ENCODE results near the gene RNF8.

Gene RNF8

DNA sequence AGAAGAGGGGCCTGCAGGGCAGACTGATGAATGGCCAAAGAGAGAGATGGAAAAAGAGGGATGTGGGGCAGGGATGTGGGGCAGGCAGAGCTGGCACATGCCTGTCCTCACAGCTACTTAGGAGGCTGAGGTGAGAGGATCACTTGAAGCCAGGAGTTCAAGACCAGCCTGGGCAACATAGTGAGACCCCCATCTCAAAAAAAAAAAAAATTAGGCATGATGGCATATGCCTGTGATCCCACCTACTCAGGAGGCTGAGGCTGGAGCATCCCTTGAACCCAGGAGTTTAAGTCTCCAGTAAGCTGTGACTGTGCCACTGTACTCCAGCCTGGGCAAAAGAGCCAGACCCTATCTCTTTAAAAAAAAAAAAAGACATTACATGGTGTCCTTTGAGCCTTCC lies 34.8 kb downstream of the RNF8 start:
- Histone ChIP-seq H3K27me3 (replicated peaks; ENCODE audit: insufficient read depth, low read length) (no peaks in the 10 kb centered on the region), H3K79me2 (ENCODE audit: low read length) (no peaks in the 10 kb centered on the region), H3K27ac (ENCODE audit: low read length) (no peak overlapping the region), H2AFZ (ENCODE audit: low read length) (no peak overlapping the region), H3K36me3 (replicated peaks; ENCODE audit: insufficient read depth, low read length) (peaks cover 3% of the 10 kb centered on the region; the same call in 1 of the 2 replicates), H4K20me1 (ENCODE audit: insufficient read depth, low read length) (no peaks in the 10 kb centered on the region), H3K9me2 (replicated peaks; ENCODE audit: insufficient read depth, low read length) (no peaks in the 10 kb centered on the region), H3K9ac (ENCODE audit: low read length) (no peak overlapping the region), H3K4me3 (ENCODE audit: low read length) (no peak overlapping the region), H3K9me3 (replicated peaks; ENCODE audit: insufficient read depth, low read length) (no peaks in the 10 kb centered on the region), H3K4me2 (ENCODE audit: low read depth, low read length) (no peak overlapping the region), H3K4me1 (ENCODE audit: low read length) (no peaks in the 10 kb centered on the region), H3F3A (ENCODE audit: insufficient read depth, low read length) (no peaks in the 10 kb centered on the region)
- no peak for DNase-seq
- TF ChIP-seq EZH2 (optimal IDR thresholded peaks at IDR 0.05; ENCODE audit: low read depth, low read length) (no peak), EZH2phosphoT487 (IDR thresholded peaks at IDR 0.05; ENCODE audit: low read length) (no peak)
- TF ChIP-seq, protein P1, sequence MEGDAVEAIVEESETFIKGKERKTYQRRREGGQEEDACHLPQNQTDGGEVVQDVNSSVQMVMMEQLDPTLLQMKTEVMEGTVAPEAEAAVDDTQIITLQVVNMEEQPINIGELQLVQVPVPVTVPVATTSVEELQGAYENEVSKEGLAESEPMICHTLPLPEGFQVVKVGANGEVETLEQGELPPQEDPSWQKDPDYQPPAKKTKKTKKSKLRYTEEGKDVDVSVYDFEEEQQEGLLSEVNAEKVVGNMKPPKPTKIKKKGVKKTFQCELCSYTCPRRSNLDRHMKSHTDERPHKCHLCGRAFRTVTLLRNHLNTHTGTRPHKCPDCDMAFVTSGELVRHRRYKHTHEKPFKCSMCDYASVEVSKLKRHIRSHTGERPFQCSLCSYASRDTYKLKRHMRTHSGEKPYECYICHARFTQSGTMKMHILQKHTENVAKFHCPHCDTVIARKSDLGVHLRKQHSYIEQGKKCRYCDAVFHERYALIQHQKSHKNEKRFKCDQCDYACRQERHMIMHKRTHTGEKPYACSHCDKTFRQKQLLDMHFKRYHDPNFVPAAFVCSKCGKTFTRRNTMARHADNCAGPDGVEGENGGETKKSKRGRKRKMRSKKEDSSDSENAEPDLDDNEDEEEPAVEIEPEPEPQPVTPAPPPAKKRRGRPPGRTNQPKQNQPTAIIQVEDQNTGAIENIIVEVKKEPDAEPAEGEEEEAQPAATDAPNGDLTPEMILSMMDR (IDR thresholded peaks at IDR 0.05; ENCODE audit: low read length): no peak

DNA sequence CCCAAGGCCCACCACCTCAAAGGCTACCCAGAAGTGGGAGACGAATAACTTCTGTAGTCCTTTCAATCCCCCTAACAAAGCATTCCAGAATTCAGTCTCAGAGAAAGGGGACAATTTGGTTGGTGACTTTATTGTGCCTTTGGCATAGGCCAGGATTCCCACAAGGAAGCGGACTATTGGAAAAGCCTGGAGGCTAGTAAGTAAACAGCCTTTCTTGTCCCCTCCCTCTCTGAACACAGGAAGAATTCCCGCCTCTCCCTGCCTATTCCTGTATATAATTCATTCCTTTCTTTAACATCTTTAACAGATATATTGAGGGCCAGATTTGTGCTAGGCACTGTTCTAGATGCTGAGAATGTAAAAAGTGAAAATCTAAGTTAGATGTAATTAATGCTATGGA lies 36.1 kb downstream of the RNF8 start:
- Histone ChIP-seq H3K9me3 (replicated peaks; ENCODE audit: insufficient read depth, low read length) (no peaks in the 10 kb centered on the region), H3K27ac (ENCODE audit: low read length) (no peak overlapping the region), H3K4me2 (ENCODE audit: low read depth, low read length) (no peak overlapping the region), H3K79me2 (ENCODE audit: low read length) (no peaks in the 10 kb centered on the region), H3K36me3 (replicated peaks; ENCODE audit: insufficient read depth, low read length) (peaks cover 3% of the 10 kb centered on the region; the same call in 1 of the 2 replicates), H3K9ac (ENCODE audit: low read length) (no peak overlapping the region), H3K4me3 (ENCODE audit: low read length) (no peak overlapping the region), H4K20me1 (ENCODE audit: insufficient read depth, low read length) (no peaks in the 10 kb centered on the region), H3K27me3 (replicated peaks; ENCODE audit: insufficient read depth, low read length) (no peaks in the 10 kb centered on the region), H2AFZ (ENCODE audit: low read length) (no peak overlapping the region), H3F3A (ENCODE audit: insufficient read depth, low read length) (no peaks in the 10 kb centered on the region), H3K9me2 (replicated peaks; ENCODE audit: insufficient read depth, low read length) (no peaks in the 10 kb centered on the region), H3K4me1 (ENCODE audit: low read length) (no peaks in the 10 kb centered on the region)
- DNase-seq: no peak
- TF ChIP-seq EZH2phosphoT487 (IDR thresholded peaks at IDR 0.05; ENCODE audit: low read length) (no peak), EZH2 (optimal IDR thresholded peaks at IDR 0.05; ENCODE audit: low read depth, low read length) (no peak)

DNA sequence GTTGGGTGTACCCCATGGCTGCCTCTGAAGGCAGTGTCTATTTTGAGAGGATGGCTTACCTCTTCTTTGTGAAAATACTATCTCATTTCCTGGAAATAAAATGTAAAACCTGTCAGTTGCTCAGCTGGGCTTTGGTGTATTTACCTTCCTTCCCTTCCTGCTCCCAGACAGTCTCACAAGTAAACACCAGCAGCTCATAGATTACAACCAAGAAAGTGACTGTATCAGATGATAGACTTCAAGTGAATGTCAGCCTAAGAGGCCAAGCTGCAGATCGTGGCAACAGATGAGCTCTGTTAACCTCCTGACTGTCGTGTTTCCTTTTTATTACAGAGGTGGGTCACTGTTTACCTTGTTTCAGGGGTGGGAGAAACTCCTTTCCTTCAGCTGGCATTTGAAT lies 37.3 kb downstream of the RNF8 start:
- no peaks in the 10 kb centered on the region for H3K9me2 ChIP-seq (replicated peaks; ENCODE audit: insufficient read depth, low read length)
- H3K9ac ChIP-seq (ENCODE audit: low read length): no peak overlapping the region
- no peak overlapping the region for H3K4me3 ChIP-seq (ENCODE audit: low read length)
- no peaks in the 10 kb centered on the region for H3K79me2 ChIP-seq (ENCODE audit: low read length)
- H3K27ac ChIP-seq (ENCODE audit: low read length): no peak overlapping the region
- H3K4me1 ChIP-seq (ENCODE audit: low read length): no peaks in the 10 kb centered on the region
- no peak for DNase-seq
- no peaks in the 10 kb centered on the region for H4K20me1 ChIP-seq (ENCODE audit: insufficient read depth, low read length)
- no peaks in the 10 kb centered on the region for H3K27me3 ChIP-seq (replicated peaks; ENCODE audit: insufficient read depth, low read length)
- H3K9me3 ChIP-seq (replicated peaks; ENCODE audit: insufficient read depth, low read length): no peaks in the 10 kb centered on the region
- TF ChIP-seq EZH2 (optimal IDR thresholded peaks at IDR 0.05; ENCODE audit: low read depth, low read length) (no peak), EZH2phosphoT487 (IDR thresholded peaks at IDR 0.05; ENCODE audit: low read length) (no peak)
- TF ChIP-seq, protein P1 (IDR thresholded peaks at IDR 0.05; ENCODE audit: low read length): no peak
- no peaks in the 10 kb centered on the region for H3F3A ChIP-seq (ENCODE audit: insufficient read depth, low read length)
- peaks cover 3% of the 10 kb centered on the region; the same call in 1 of the 2 replicates for H3K36me3 ChIP-seq (replicated peaks; ENCODE audit: insufficient read depth, low read length)
- H2AFZ ChIP-seq (ENCODE audit: low read length): no peak overlapping the region
- H3K4me2 ChIP-seq (ENCODE audit: low read depth, low read length): no peak overlapping the region

DNA sequence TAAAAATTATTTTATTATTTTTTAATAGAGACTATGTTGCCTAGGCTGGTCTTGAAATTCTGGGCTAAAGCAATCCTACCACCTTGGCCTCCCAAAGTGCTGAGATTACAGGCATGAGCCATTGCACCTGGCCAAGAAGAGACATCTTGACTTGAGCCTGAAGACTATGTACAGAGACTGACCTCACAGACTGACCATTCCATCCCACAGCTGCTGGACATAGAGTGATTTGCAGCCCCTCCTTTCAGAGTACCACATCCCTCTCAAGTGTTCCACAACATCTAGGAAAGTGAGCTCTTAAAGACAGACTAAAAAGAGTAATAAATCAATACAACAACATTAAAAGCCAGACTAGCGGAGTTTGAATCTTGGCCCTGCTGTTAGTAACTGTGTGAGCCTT lies 39.0 kb downstream of the RNF8 start:
- Histone ChIP-seq H3K4me2 (ENCODE audit: low read depth, low read length) (no peak overlapping the region), H3F3A (ENCODE audit: insufficient read depth, low read length) (no peaks in the 10 kb centered on the region), H4K20me1 (ENCODE audit: insufficient read depth, low read length) (no peaks in the 10 kb centered on the region), H3K4me1 (ENCODE audit: low read length) (no peaks in the 10 kb centered on the region), H3K9ac (ENCODE audit: low read length) (no peak overlapping the region), H3K27me3 (replicated peaks; ENCODE audit: insufficient read depth, low read length) (no peaks in the 10 kb centered on the region), H2AFZ (ENCODE audit: low read length) (no peak overlapping the region), H3K9me3 (replicated peaks; ENCODE audit: insufficient read depth, low read length) (no peaks in the 10 kb centered on the region), H3K79me2 (ENCODE audit: low read length) (no peaks in the 10 kb centered on the region), H3K4me3 (ENCODE audit: low read length) (no peak overlapping the region), H3K9me2 (replicated peaks; ENCODE audit: insufficient read depth, low read length) (no peaks in the 10 kb centered on the region), H3K27ac (ENCODE audit: low read length) (no peak overlapping the region), H3K36me3 (replicated peaks; ENCODE audit: insufficient read depth, low read length) (peaks cover 3% of the 10 kb centered on the region; the same call in 1 of the 2 replicates)
- DNase-seq: no peak
- TF ChIP-seq, protein P1 (IDR thresholded peaks at IDR 0.05; ENCODE audit: low read length): no peak
- TF ChIP-seq EZH2phosphoT487 (IDR thresholded peaks at IDR 0.05; ENCODE audit: low read length): no peak
- TF ChIP-seq EZH2 (optimal IDR thresholded peaks at IDR 0.05; ENCODE audit: low read depth, low read length): no peak
